GM19351 (cell line): ENCODE results near the gene DNAJC11.
"Not testable (repeated sequence)": the region's sequence is repeated elsewhere in the genome, so short reads cannot be mapped to it uniquely, and the experiment has no call there.

Experiments used
- ATAC-seq: cut with Tn5 transposase; IDR thresholded peaks from one replicate; pipeline ENCODE4 v1.9.1; 2021; ENCODE audit warnings: mild to moderate bottlenecking, moderate library complexity; ENCODE audit not compliant: unreplicated experiment

The DNAJC11 gene

GRCh38 chr1:6701437-6702153 is at the start of gene DNAJC11:
TSS of gene DNAJC11 (minus strand) at chr1:6701816. CDS start at chr1:6701800, 16 bp downstream.
- peak; percentile 93 for ATAC-seq

- no peak for ATAC-seq
Measured at GRCh38 chr1:6750490-6750889, 48.9 kb upstream of the DNAJC11 start.

- ATAC-seq = no peak
Measured at GRCh38 chr1:6747674-6748073, 46.1 kb upstream of the DNAJC11 start.

GRCh38 chr1:6745073-6745472 is 43.5 kb upstream of the DNAJC11 start:
- no peak for ATAC-seq

- ATAC-seq = no peak
Measured at GRCh38 chr1:6743189-6744101, 41.8 kb upstream of the DNAJC11 start.

- not testable (repeated sequence) for ATAC-seq
Measured at GRCh38 chr1:6742676-6743188, 41.1 kb upstream of the DNAJC11 start.

GRCh38 chr1:6738987-6739676 is 37.5 kb upstream of the DNAJC11 start:
- ATAC-seq = no peak

GRCh38 chr1:6732942-6733341 is 31.3 kb upstream of the DNAJC11 start:
- no peak for ATAC-seq

- ATAC-seq = no peak
Measured at GRCh38 chr1:6731905-6732304, 30.3 kb upstream of the DNAJC11 start.

- ATAC-seq = no peak
Measured at GRCh38 chr1:6730880-6731279, 29.3 kb upstream of the DNAJC11 start.

GRCh38 chr1:6730473-6730872 is 28.9 kb upstream of the DNAJC11 start:
- ATAC-seq = no peak

- no peak for ATAC-seq
Measured at GRCh38 chr1:6727535-6727934, 25.9 kb upstream of the DNAJC11 start.

- ATAC-seq = no peak
Measured at GRCh38 chr1:6726253-6726652, 24.6 kb upstream of the DNAJC11 start.

GRCh38 chr1:6724517-6725141 is 23.0 kb upstream of the DNAJC11 start:
- ATAC-seq = no peak

GRCh38 chr1:6723621-6724428 is 22.2 kb upstream of the DNAJC11 start:
- ATAC-seq = no peak

- no peak for ATAC-seq
Measured at GRCh38 chr1:6711174-6711573, 9.6 kb upstream of the DNAJC11 start.

GRCh38 chr1:6704746-6705145 is 3.1 kb upstream of the DNAJC11 start:
- no peak for ATAC-seq

GRCh38 chr1:6703016-6703415 is 1.4 kb upstream of the DNAJC11 start:
- ATAC-seq = no peak

- ATAC-seq = no peak
Measured at GRCh38 chr1:6700853-6701436, 671 bp downstream of the DNAJC11 start.

- not testable (repeated sequence) for ATAC-seq
Measured at GRCh38 chr1:6699915-6700314, 1.7 kb downstream of the DNAJC11 start.
